Fibroblast of lung (primary cell): Measurements from ENCODE around the gene RPL28. TPM values are rescaled to one million over a fixed set of nuclear protein-coding genes. Genes with fewer than 3 reads are reported as not detected.
A peak's percentile ranks its signal among the peaks of the same experiment; 100 is the strongest.

Source experiments
- DNase-seq, 2 donors: peaks; one replicate each; pipeline versions ENCODE4 v3.0.0 to v3.0.0-alpha.2; 2010; ENCODE audit warnings: low read depth in 2 of 2
- H2AFZ ChIP-seq: 2 replicates; pipeline ENCODE4 v1.5.1; 2012; ENCODE audit warnings: low read length, control low read depth, inconsistent platforms
- H3K27ac ChIP-seq: 2 replicates; pipeline ENCODE4 v1.5.1; 2011; ENCODE audit warnings: low read length, control low read depth; ENCODE audit not compliant: insufficient read depth
- H3K27me3 ChIP-seq: 2 replicates; pipeline ENCODE4 v1.5.1; 2011; ENCODE audit warnings: mild to moderate bottlenecking, low read length; ENCODE audit not compliant: control insufficient read depth, insufficient read depth
- H3K36me3 ChIP-seq: 2 replicates; pipeline ENCODE4 v1.5.1; 2011; ENCODE audit warnings: low read length; ENCODE audit not compliant: control insufficient read depth, insufficient read depth
- H3K4me1 ChIP-seq: 2 replicates; pipeline ENCODE4 v1.5.1; 2011; ENCODE audit warnings: low read length; ENCODE audit not compliant: control insufficient read depth, insufficient read depth; ENCODE audit errors: extremely low read depth
- H3K4me2 ChIP-seq: 2 replicates; pipeline ENCODE4 v1.5.1; 2011; ENCODE audit warnings: low read length, control low read depth; ENCODE audit not compliant: insufficient read depth; ENCODE audit errors: extremely low read depth
- H3K4me3 ChIP-seq, 4 experiments: fragments of 200-600 bp in 1 of 4; sonication (generic) in 1 of 4; replicated peaks in 1 of 4; 2 replicates each; pipeline ENCODE4 v1.5.1; 2011 to 2016; ENCODE audit warnings: low read length in 4 of 4, low read depth in 3 of 4, mild to moderate bottlenecking in 3 of 4, control low read depth in 2 of 4, inconsistent platforms in 1 of 4, mixed read lengths in 1 of 4; ENCODE audit not compliant: insufficient read depth in 1 of 4; ENCODE audit errors: control extremely low read depth in 1 of 4
- H3K79me2 ChIP-seq: 2 replicates; pipeline ENCODE4 v1.5.1; 2012; ENCODE audit warnings: mild to moderate bottlenecking, low read length, inconsistent platforms; ENCODE audit not compliant: control insufficient read depth, insufficient read depth
- H3K9ac ChIP-seq: 2 replicates; pipeline ENCODE4 v1.5.1; 2011; ENCODE audit warnings: mild to moderate bottlenecking, low read length, control low read depth; ENCODE audit not compliant: insufficient read depth
- H3K9me3 ChIP-seq: 2 replicates; pipeline ENCODE4 v1.5.1; 2012; ENCODE audit warnings: low read depth, low read length; ENCODE audit not compliant: control insufficient read depth, insufficient read depth
- H4K20me1 ChIP-seq: 2 replicates; pipeline ENCODE4 v1.5.1; 2011; ENCODE audit warnings: low read length; ENCODE audit not compliant: control insufficient read depth, insufficient read depth; ENCODE audit errors: extremely low read depth
- CTCF ChIP-seq, 2 donors: IDR thresholded peaks in 1 of 2; conservative IDR thresholded peaks in 1 of 2; 1 replicate in 1 of 2; 2 replicates in 1 of 2; pipeline ENCODE4 v1.5.1; 2011 to 2012; ENCODE audit warnings: low read length in 2 of 2, control low read depth in 1 of 2, inconsistent platforms in 1 of 2, low read depth in 1 of 2, mild to moderate bottlenecking in 1 of 2
- EZH2 ChIP-seq: IDR thresholded peaks from 2 replicates; pipeline ENCODE4 v1.5.1; 2012; ENCODE audit warnings: low read length, control low read depth, mild to moderate bottlenecking; ENCODE audit errors: missing control alignments
- polyA plus RNA-seq, 2 donors: library from polyadenylated mRNA; depleted of rRNA in 1 of 2; stranded (reverse) in 1 of 2; unstranded in 1 of 2; fragments of >200 nt; gene quantifications; 2 replicates each; pipeline ENCODE4 v1.2.1, GENCODE V29; 2011 to 2012; ENCODE audit warnings: missing spikeins in 1 of 2
- total RNA-seq: library from RNA; depleted of rRNA; stranded (reverse); fragments of >200 nt; gene quantifications from 2 replicates; pipeline ENCODE4 v1.2.1, GENCODE V29; 2014

The RPL28 gene
- total and polyA plus RNA-seq, 2 donors (not counting 1 experiment from before 2014, with no cell fraction given) = 146 to 665 TPM

- peak; percentile 93 to 96 for DNase-seq
- H3K9ac ChIP-seq = peak overlapping the region; percentile 75
- peak overlapping the region; percentile 20 to 98 (median 72) for H3K4me3 ChIP-seq
- TF ChIP-seq CTCF (conservative IDR thresholded peaks at IDR 0.05 in 1 of 2, IDR thresholded peaks at IDR 0.05 in 1 of 2; ENCODE audit: low read depth in 1 of 2, low read length in 2 of 2) = no peak
- TF ChIP-seq EZH2 = no peak
- H2AFZ ChIP-seq = peak overlapping the region; percentile 81
- peak overlapping the region; percentile 87 for H3K27ac ChIP-seq
- peaks cover 42% of the 10 kb centered on the region for H3K79me2 ChIP-seq
- H3K36me3 ChIP-seq = peaks cover 27% of the 10 kb centered on the region
- H3K27me3 ChIP-seq = no peaks in the 10 kb centered on the region
- peak overlapping the region; percentile 82 for H3K4me2 ChIP-seq
- H4K20me1 ChIP-seq = peaks cover 3% of the 10 kb centered on the region
- H3K9me3 ChIP-seq = no peaks in the 10 kb centered on the region
- peaks cover 18% of the 10 kb centered on the region for H3K4me1 ChIP-seq
These were observed 610 bp upstream of the RPL28 start for GRCh38 chr19:55384920-55385723.

GRCh38 chr19:55386493-55386971 is 800 bp downstream of the RPL28 start:
- H3K27me3 ChIP-seq = no peaks in the 10 kb centered on the region
- peaks cover 29% of the 10 kb centered on the region for H3K36me3 ChIP-seq
- peak overlapping the region; percentile 87 for H3K27ac ChIP-seq
- H3K9me3 ChIP-seq = no peaks in the 10 kb centered on the region
- H3K4me2 ChIP-seq = peak overlapping the region; percentile 94
- peak overlapping the region; percentile 50 to 98 (median 88) for H3K4me3 ChIP-seq
- DNase-seq = peak in 1 of 2 donors; percentile 30
- peaks cover 22% of the 10 kb centered on the region for H3K4me1 ChIP-seq
- TF ChIP-seq EZH2 = no peak
- H2AFZ ChIP-seq = no peak overlapping the region
- H3K9ac ChIP-seq = peak overlapping the region; percentile 75
- peaks cover 46% of the 10 kb centered on the region for H3K79me2 ChIP-seq
- H4K20me1 ChIP-seq = peaks cover 3% of the 10 kb centered on the region

GRCh38 chr19:55387736-55388497 is 2.2 kb downstream of the RPL28 start:
- Histone ChIP-seq H2AFZ (no peak overlapping the region), H3K27me3 (no peaks in the 10 kb centered on the region), H3K4me1 (peaks cover 22% of the 10 kb centered on the region), H3K36me3 (peaks cover 29% of the 10 kb centered on the region), H3K4me2 (peak overlapping the region; percentile 94), H4K20me1 (peaks cover 3% of the 10 kb centered on the region), H3K9me3 (no peaks in the 10 kb centered on the region), H3K4me3 (peak overlapping the region; percentile 50 to 98 (median 88)), H3K9ac (no peak overlapping the region), H3K79me2 (peaks cover 46% of the 10 kb centered on the region), H3K27ac (no peak overlapping the region)
- no peak for DNase-seq
- TF ChIP-seq CTCF (conservative IDR thresholded peaks at IDR 0.05 in 1 of 2, IDR thresholded peaks at IDR 0.05 in 1 of 2; ENCODE audit: low read depth in 1 of 2, low read length in 2 of 2) = no peak
- no peak for TF ChIP-seq EZH2
